Islet precursor cell (in vitro differentiated cells): ENCODE data around the gene IL16.
"Not testable (repeated sequence)": the region's sequence is repeated elsewhere in the genome, so short reads cannot be mapped to it uniquely, and the experiment has no call there.

ENCODE experiments used
- DNase-seq: peaks from one replicate; pipeline ENCODE4 v3.0.0-alpha.2; 2018

IL16 gene

GRCh38 chr15:81196576-81197254 is at the start of gene IL16:
IL16 (plus strand) TSS chr15:81196879; CDS start chr15:81225400, 28,521 bp downstream.
- DNase-seq: no peak

- DNase-seq: no peak
Measured at GRCh38 chr15:81151389-81151788, 45.3 kb upstream of the IL16 start.

DNA sequence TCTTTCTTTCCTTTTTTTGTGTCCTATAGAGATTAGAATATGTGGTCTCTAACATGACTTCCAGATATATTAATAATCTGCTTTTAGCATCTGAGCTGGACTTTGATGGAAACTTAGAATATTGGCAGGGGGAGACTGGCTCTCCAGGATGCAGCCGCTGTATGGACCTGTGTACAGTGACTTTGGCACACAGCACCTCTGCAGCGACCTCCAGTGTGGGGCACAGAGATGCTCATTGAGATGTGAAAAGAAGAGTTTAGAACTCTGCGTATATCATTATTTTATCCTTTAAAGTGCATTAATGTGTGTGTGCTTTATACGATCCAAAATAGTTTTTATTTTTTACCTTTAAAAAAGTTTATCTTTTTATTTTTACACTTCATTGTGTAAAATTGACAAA is 44.3 kb upstream of the IL16 start:
- no peak for DNase-seq

DNA sequence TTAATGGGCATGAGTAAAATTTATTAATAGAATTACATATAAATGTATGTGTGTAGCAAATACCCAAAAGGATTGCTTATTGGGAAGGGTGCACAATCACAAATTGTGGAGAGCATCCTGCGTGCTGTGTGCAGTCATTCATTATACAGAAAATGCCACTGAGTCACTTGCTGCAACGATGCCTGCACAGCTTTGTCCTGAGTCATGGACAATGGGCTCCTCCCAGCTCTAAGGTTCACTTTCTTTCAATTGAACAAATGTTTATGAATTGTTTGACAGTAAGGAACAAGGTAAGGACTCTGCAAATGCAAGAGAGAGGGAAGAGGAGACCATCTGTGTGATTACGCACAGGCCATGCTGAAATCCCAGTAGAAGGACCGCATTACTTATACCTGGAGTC is 43.9 kb upstream of the IL16 start:
- no peak for DNase-seq

GRCh38 chr15:81155375-81156218 is 41.1 kb upstream of the IL16 start:
- no peak for DNase-seq

- DNase-seq: no peak
Measured at GRCh38 chr15:81156324-81156723, 40.4 kb upstream of the IL16 start.

DNA sequence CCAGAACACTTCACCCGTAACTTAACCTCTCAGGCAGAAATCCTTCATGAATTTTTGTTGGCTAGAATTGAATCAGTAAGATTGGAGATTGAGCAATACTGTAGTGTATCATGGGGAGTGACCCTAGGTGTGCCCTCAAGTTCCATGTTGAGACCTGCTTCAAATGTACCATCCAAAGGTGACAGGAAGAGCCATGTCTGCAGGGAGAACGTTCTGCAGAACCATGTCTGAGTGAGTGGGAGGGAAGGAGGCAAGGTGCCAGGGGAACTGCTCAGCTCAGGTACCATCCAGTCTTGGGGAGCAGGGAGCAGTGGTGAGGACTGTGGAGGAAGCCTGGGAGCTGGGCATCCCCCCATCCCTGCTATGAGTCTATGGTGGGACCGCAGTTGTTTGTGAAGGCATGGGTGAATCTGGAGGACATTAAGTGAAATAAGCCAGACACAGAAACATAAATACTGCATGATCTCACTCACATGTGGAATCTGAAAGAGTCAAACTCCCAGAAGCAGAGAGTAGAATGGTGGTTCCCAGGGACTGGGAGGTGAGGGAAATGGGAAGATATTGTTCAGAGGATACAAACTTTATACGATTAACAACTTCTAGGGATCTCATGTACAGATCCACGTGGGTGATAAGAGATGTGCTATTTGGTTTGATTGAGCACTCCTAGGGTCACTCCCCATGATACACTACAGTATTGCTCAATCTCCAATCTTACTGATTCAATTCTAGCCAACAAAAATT is 39.3 kb upstream of the IL16 start:
- DNase-seq: no peak

GRCh38 chr15:81157939-81158223 is 38.8 kb upstream of the IL16 start:
- no peak for DNase-seq

DNA sequence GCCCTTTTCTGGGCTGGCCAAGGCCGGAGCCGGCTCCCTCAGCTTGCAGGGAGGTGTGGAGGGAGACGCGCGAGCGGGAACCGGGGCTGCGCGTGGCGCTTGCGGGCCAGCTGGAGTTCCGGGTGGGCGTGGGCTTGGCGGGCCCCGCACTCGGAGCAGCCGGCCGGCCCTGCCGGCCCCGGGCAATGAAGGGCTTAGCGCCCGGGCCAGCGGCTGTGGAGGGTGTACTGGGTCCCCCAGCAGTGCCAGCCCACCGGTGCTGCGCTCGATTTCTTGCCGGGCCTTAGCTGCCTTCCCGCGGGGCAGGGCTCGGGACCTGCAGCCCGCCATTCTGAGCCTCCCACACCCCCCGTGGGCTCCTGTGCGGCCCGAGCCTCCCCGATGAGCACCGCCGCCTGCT is 38.1 kb upstream of the IL16 start:
- DNase-seq: not testable (repeated sequence)

- no peak for DNase-seq
Measured at GRCh38 chr15:81160312-81161159, 36.1 kb upstream of the IL16 start.

DNA sequence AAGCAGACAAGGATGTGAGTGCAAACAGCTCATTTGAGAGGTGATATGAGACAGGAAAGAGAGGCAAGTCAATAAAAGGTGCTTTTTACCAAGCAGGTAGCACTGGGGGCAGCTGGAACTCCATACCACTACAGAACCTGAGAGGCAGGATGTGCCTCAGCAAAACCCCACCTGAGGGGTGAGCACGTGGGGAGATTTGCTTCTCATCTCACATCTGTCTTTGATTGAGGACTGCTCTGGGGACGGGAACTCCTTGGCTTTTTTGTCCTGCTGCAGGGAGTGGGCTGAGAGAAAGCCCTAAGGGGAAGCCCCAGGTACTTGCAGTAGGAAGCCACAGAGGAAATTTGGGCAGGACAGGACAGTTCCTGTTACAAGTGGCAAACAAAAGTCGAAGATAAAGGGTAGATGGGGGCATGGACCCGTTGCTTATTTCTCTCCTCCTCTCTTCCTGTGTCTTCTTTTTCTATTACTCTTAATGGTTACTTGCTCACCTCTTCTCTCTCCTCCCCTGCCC is 35.5 kb upstream of the IL16 start:
- DNase-seq: no peak

GRCh38 chr15:81161851-81162250 is 34.8 kb upstream of the IL16 start:
- DNase-seq: no peak

DNA sequence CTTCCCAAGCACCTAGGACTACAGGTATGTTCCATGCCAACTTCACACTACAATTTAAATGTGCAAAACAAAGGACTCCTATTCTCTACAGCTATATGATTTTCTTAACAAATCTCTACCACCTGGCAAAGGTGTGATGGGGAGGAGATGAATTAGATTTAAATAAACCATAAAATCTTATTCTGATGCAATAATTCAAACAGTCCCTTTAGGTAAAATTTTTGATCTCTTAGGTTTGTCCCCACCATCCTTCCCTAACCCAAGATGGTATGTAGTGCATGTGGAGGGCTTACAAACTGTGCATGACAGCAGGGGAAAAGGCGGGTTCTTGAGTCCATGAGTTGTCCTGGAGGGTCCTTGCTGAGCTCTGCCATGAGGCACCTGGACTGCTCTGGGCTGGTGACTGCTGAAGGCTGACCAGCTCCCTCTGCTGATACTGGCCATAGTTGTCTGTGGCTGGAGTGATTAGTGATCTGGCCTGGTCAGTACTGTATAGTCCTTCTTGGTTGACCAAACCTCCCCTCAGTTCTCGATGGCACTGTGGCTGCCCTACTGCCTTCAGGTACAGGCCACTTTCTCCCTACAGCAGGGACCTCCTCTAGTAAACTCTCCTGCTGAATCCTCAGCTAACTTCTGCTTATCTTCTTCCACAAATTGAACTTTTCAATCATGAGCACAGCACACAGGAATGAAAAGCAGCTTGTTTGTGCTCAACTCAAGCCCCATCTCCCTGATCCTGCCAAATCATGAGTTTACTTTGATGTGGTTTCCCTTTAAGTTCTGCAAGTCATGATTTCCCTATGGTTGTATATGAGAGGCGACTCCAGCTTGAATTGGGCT is 32.5 kb upstream of the IL16 start:
- DNase-seq: no peak

GRCh38 chr15:81165535-81165934 is 31.1 kb upstream of the IL16 start:
- DNase-seq: no peak

- no peak for DNase-seq
Measured at GRCh38 chr15:81166636-81167305, 29.9 kb upstream of the IL16 start.

DNA sequence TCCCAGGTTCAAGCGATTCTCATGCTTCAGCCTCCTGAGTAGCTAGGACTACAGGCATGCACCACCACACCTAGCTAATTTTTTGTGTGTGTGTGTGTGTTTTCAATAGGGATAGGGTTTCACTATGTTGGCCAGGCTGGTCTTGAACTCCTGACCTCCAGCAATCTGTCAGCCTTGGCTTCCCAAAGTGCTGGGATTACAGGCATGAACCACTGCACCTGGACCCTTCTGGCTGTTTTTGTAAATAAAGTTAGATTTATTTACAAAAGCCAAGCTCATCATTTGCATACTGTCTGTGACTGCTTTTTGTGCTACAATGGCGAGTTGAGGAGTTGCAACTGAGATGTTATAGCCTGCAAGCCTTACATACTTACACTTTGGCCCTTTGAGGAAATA is 28.6 kb upstream of the IL16 start:
- no peak for DNase-seq

- DNase-seq: no peak
Measured at GRCh38 chr15:81168644-81169043, 28.0 kb upstream of the IL16 start.

DNA sequence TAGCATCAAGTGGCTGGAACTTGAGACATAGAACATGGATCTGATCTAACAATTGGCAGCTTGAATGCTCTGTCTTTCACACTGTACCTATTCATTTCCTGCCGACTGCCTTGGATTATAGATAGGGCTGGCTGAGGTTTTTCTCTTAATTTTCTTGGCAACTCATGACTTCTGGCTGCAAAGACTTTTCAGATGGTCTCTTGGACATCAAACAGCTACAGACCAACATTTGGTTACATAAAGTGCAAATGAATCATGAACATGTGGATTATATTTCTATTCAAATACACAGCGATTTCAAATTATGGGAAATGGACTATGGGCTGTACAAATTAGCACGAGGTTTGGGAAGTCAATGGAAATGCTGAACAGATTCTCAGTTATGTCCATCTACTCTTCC is 26.2 kb upstream of the IL16 start:
- no peak for DNase-seq

- no peak for DNase-seq
Measured at GRCh38 chr15:81171286-81171685, 25.4 kb upstream of the IL16 start.

DNA sequence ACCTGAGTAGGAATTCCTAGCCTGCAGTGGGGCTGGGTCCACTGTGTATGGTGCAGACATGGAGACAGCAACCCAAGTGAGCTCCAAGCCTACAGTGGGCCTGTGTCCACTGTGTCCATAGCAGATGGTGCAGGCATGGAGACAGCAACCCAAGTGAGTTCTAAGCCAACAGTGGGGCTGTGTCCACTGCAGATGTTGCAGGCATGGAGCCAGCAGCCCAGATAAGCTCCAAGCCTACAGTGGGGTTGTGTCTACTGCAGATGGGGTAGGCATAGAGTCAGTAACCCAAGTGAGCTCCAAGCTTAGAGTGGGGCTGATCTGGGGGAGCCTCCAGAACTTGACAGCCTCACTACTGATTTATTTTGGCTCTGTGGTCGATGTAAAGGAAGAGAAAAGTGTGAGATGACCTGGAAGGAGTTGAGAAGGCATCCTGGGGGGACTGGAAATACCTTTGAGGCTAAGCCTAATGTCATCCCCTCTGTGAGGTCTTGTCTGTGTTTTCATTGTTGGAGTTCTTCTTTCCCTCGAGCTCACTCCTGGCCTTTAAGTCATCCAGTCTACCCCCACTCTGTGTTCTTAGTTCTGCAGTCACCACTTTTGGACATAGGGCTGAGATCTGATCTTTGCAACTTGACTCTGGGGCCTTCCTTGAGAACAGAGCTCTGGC is 22.4 kb upstream of the IL16 start:
- no peak for DNase-seq
